Stimulated activated CD4-positive, alpha-beta T cell treated with anti-CD3 and anti-CD28 coated beads, Interleukin-1b, Interleukin-23, amount 100 ng/mL, for 48 hours (primary cell): ENCODE results near the gene CA5A.
"Not testable (repeated sequence)": the region's sequence is repeated elsewhere in the genome, so short reads cannot be mapped to it uniquely, and the experiment has no call there.

Experiments used
- DNase-seq: peaks from one replicate; pipeline ENCODE4 v3.0.0-alpha.2; 2020

CA5A gene

GRCh38 chr16:87946596-87947347, 10.4 kb upstream of the CA5A start:
- DNase-seq = no peak

- no peak for DNase-seq
These were observed 9.2 kb upstream of the CA5A start for GRCh38 chr16:87945351-87946042.

GRCh38 chr16:87942680-87943079, 6.4 kb upstream of the CA5A start:
- DNase-seq = no peak

DNA sequence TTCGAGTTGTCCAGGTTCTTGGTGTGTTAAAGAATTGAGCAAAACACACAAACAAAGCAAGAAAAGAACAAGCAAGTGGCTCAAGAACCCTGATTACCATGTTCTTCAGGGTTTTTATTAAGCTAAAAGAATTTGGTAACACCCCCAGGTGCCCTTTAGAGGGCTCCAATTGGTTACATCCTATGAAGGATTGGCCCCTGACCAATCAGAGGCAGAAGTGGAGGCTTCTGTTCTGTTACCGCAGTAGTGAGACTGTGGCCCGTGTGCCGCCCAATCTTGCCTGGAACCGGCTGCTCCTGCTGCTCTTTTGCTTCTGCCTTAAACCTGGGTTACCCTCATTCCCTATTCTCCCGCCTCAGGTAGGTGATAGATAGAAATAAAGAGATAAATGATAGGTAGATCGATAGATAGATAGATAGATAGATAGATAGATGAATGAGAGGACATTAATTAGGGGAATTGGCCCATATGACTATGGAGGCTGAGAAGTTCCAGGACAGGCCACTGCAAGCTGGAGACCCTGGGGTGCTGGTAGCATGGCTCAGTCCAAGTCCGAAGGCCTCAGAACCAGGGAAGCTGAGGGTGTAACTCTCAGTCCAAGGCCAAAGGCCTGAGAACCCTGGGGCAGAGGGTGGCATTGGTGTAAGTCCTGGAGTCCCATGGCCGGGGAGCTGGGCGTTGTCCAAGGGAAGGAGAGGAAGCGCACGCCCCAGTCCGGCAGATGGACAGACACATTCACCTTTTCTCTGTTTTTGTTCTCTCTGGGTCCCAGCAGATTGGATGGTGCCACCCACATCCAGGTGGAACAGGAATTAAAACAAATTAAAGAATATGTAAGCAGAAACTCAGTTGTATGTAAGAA, 3.5 kb upstream of the CA5A start:
- no peak for DNase-seq

- no peak for DNase-seq
These were observed 2.2 kb upstream of the CA5A start for GRCh38 chr16:87938412-87938949.

GRCh38 chr16:87937231-87937542, 858 bp upstream of the CA5A start:
- DNase-seq = not testable (repeated sequence)

DNA sequence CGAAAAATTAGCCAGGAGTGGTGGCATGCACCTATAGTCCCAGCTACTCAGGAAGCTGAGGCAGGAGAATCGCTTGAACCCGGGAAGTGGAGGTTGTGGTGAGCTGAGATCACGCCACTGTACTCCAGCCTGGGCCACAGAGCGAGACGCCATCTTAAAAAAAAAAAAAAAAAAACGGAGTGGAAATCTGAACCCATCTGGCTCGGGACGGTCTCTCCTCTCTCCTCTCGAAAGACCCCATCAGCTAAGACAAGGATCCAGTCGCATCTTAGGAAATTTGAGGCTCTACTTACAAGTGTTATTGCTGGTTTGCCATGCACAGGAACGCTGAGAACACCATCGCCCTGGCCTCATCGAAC, 334 bp downstream of the CA5A start:
- DNase-seq = not testable (repeated sequence)

DNA sequence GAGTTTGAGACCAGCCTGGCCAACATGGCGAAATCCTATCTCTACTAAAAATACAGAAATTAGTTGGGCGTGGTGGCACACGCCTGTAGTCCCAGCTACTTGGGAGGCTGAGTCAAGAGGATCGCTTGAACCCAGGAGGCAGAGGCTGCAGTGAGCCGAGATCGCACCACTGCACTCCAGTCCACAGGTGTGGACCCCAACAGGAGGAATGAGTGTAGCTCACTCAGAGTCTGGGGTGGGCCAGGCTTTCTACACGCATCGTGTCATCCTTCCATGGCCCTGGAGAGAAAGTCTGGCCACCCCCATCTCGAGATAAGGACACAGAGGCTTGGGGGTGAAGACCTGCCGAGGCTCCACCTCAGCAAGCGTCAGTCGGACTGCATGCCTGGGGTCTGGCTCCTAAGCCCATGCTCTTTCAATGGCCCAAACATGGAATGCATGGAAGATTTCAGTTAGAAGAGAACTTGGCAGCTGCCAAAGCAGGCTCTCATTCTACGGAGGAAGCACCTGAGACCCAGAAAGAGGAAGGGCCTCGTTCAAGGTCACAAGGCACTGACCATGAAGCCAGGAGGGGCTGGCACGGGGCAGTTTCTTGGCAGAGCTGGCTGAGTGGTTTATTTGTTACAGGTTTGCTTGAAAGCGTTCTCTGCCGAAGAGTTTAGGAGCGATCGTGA, 1.4 kb downstream of the CA5A start:
- DNase-seq = not testable (repeated sequence)

GRCh38 chr16:87933140-87933495, 3.2 kb downstream of the CA5A start:
- no peak for DNase-seq

- not testable (repeated sequence) for DNase-seq
These were observed 3.7 kb downstream of the CA5A start for GRCh38 chr16:87932475-87933139.

DNA sequence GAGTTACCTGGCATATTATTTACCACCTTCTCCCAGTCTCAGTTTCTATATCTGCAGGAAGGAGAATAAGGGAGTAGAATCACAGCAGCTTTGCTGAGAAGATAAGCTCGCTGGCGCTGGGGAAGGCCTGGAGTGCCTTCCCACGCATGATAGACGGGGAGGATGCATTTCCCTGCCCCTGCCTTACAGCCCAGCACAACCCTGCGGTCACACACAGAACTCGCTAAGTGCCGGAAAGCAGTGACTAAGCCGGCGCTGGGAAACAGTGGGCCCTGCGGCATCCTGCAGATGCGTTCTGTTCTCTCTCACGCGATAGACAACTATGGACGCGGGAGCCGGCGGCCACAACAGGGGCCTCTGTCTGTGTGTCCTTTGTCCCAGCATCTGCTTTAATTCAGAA, 4.8 kb downstream of the CA5A start:
- peak; percentile 50 for DNase-seq

DNA sequence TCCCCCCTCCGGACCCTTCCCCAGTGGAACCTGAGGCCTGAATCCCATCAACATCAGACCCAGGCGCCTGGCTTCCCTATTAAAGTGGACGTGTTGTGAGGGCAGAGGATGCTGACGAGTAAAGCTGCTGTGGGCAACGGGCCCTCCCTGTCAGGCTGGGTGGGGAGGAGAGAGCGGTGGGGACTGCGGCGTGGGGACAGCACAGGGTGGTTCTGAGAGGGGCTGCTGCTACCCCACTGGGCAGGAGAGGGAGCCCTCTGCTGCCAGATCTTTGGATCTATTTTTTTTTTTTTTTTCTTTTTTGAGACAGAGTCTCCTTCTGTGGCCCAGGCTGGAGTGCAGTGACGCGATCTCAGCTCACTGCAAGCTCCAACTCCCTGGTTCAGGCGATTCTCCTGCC, 5.9 kb downstream of the CA5A start:
- no peak for DNase-seq

DNA sequence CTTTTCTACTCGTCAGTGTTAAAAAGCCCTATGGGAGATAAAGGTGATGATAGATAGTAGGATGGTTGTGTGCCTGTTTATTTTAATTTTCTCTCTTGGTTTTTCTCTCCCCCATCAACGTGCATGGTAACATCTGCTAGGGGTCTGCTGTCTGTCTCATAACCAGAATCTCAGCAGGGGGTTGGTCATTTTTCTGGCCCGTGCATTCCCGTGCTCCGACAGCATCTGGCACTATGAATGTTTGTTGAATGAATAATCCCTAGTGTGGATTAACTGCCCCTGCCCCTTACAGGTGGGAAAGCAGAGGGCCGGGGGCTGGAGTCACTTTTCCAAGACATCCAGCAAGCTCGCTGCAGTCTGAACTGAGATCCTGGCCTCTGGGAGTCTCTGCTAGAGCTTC, 6.3 kb downstream of the CA5A start:
- no peak for DNase-seq

DNA sequence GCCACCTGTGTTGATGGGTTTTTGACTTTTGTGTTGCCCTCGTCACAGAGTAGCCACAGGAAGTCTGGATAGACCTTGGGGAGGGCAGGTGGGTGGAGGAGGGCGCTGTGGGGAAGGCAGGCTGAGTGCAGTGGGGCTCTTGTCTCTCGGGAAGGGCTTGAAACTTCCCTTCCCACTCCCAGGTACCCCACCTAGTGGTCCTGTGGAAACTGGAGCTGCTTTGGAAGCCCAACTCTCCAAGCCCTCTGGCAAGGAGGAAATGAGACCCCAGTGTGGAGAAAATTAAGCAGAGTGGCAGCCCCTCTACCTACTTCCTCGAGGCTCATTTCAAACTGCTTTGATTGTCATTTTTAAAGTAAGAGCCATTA, 9.2 kb downstream of the CA5A start:
- DNase-seq = no peak

GRCh38 chr16:87926246-87927194, 9.8 kb downstream of the CA5A start:
- peak; percentile 16 for DNase-seq

DNA sequence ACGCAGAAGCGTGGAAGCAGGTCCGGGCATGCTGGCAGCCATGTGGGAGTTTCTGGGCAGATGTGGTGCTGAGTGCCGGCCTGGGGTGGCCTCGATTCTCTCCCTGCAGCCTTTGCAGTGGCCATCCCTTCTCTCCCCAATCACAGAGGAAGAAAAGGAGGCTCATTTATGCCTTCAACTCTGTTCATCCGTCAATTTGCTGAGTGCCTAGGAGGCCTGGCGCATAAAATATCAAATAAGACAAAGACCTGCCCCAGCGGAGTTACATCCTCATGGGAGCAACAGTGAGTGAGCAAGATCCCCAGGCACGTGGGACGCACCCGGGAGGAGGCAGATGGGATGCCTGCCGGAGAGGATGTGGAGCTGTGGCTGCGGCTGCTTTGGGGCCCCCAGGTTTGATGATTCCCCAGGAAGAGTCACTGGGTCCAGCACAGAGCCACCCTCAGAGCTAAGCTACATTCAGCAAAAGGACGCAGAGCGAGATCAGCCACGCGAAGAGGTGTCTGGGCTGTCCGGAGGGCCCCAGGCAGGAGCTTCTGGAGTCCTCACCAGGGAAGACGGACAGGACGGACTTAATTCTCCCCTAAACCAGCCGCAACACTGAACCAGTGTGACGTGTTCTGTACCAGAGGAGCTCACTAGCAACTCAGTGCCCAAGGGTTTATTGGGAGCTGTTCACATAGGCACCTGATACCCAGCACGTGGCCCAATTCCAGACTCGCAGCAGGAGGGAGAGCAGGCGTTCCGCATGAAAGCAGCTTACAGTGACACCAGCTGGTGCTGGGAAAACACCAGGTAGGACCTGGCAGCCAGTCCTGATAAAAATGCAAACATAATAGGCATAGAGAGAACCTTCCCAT, 11.3 kb downstream of the CA5A start:
- DNase-seq = no peak

DNA sequence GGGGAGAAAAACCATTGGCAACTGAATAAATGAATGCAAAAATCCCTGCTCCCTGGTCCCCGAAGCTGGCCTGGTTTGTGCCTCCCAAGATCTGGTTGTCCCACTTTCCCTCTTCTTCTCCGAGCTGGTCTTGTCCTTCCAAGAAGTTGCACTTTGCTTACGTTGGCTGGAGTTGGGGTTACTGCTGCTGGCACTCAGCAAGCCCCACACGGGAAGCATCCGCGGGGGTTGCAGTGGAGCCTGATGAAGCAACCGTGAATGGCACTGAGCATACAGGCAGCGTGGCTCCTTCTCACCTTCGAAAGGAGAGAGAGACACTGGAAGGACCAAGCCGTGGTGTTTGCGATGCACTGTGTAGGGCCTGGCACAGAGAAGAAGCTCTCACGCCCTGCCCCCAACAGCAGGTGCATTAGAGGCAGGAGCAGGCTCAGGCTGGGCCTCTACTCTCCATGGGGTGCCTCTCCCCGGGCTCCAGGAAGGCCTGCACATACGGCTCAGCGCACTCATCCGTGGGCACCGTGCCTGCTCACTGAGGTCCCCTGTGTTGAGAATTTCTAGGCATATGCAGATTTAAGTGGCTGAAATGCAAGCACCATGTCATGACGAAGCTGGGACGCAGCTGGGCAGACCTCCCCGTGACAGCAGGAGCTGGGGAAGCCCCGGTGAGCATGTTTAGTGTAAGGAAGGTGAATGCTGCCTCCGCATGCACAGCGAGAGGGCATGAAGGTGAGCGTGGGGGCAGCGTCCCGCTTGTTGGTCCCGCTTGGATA, 12.1 kb downstream of the CA5A start:
- DNase-seq = no peak

GRCh38 chr16:87922250-87922871, 14.0 kb downstream of the CA5A start:
- no peak for DNase-seq

GRCh38 chr16:87921236-87921773, 15.0 kb downstream of the CA5A start:
- DNase-seq = no peak
